Measurements from ENCODE around the gene CATSPERD. TPM values are rescaled to one million over a fixed set of nuclear protein-coding genes. Genes with fewer than 3 reads are reported as not detected.

The CATSPERD gene
- total RNA-seq, 3 donors from 2014 or later = not detected

DNA sequence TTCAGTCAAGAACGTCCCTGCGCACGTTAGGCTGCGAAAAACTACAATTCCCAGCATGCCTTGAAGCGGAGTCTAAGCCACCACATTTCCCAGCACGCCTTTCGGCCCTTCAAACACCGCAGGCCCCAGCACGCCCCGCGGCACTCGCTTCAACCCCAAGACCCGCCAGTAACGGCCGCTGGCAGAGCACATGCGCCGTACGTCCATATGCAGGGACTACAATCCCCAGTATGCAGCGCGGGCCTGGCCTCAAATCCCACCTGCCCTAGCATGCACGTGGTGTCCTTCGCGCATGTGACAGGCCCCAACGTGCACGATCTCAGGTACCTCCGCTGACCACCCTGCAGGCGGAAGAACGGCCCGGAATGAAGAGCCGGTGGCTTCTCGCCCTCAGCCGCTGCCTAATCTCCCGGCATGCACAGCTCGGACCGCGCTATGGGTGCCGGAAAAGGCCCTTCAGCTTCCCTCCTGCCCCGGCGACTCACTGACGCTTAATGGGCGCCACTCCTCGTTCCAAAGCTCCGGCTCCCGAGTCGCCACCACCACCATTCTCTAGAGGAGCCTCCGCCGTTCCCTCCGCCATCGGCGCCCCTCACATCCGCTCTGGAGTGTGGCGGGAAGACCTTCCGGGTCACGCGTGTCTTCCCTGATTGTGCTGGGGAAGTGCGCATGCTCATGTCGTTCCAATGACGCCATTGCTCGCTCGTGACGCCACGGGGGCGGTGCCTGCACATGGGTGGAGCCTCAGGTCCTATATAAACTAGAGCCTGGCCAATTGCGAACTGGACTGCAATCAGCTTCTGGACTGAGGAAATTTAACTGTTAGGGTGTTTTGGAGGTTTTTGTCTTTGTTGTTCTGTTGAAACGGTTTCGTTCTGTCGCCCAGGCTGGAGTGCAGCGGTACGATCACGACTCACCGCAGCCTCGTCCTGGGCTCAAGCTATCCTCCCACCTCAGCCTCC is 70.4 kb downstream of the CATSPERD start, which contains the start of gene DUS3L:
Gene DUS3L, minus strand, starts transcription at position 605 of the 962 bp plus-strand sequence. Its CDS starts 22 bp downstream, at position 583.
- Mint-ChIP-seq H3K36me3 (ENCODE audit: insufficient read depth) (peaks cover 31% of the 10 kb centered on the region), H3K4me3 (peak within 1 kb of the TSS; percentile 100), H3K9me3 (no peaks in the 10 kb centered on the region), H3K27me3 (ENCODE audit: low read depth) (peaks cover 1% of the 10 kb centered on the region), H3K4me1 (ENCODE audit: low read depth) (peaks cover 10% of the 10 kb centered on the region)
- ATAC-seq (peak; percentile 96), DNase-seq (peak; percentile 94)

DNA sequence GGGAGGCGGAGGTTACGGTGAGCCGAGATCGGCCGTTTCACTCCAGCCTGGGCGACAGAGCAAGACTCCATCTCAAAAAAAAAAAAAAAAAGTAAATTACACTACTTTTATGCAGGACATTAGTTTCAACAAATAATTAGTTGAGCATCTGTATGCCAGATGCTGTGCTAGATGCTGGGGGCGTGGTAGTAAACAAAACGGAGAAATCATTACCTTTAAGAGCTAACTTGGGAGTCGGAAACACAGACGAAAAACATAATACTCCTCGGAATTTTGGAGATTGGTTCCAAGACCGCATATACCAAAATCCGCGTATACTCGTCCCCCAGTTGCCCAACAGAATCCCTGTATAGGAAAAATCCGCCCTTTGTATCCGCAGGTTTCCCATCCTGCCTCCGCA is 71.8 kb downstream of the CATSPERD start:
- ATAC-seq = no peak
- Mint-ChIP-seq H3K4me1 (ENCODE audit: low read depth) (peaks cover 10% of the 10 kb centered on the region), H3K27me3 (ENCODE audit: low read depth) (peaks cover 3% of the 10 kb centered on the region), H3K4me3 (no peak overlapping the region), H3K9me3 (no peaks in the 10 kb centered on the region), H3K36me3 (ENCODE audit: insufficient read depth) (peaks cover 21% of the 10 kb centered on the region)
- DNase-seq = no peak

GRCh38 chr19:5793188-5793587 is 72.8 kb downstream of the CATSPERD start:
- Mint-ChIP-seq H3K4me1 (ENCODE audit: low read depth) (peaks cover 10% of the 10 kb centered on the region), H3K9me3 (no peaks in the 10 kb centered on the region), H3K4me3 (no peak overlapping the region), H3K36me3 (ENCODE audit: insufficient read depth) (peaks cover 18% of the 10 kb centered on the region), H3K27me3 (ENCODE audit: low read depth) (peaks cover 3% of the 10 kb centered on the region)
- no peak for DNase-seq
- no peak for ATAC-seq

DNA sequence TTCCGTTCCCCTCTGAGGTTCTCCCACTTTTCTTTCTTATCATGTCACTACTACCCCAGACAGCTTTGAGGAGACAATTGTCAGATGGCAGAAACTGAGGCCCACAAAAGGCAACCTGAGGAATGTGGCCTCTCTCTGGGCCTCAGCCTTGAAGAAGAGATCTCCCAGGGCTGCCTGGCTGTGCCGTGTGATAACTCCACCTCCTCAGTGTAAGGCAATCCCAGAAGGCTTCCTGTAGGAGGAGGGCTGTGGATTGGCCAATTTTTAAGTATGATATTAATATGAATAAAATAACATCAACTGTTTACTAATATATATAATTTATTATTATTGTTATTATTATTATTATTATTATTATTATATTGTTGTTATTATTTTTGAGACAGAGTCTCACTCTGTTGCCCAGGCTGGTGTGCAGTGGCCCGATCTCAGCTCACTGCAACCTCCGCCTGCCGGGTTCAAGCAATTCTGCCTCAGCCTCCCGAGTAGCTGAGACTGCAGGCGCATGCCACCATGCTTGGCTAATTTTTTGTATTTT is 75.0 kb downstream of the CATSPERD start:
- no peak overlapping the region for H3K4me3 Mint-ChIP-seq
- no peaks in the 10 kb centered on the region for H3K9me3 Mint-ChIP-seq
- no peak for ATAC-seq
- no peak for DNase-seq
- H3K36me3 Mint-ChIP-seq (ENCODE audit: insufficient read depth) = peaks cover 4% of the 10 kb centered on the region
- H3K27me3 Mint-ChIP-seq (ENCODE audit: low read depth) = peaks cover 18% of the 10 kb centered on the region
- peaks cover 5% of the 10 kb centered on the region for H3K4me1 Mint-ChIP-seq (ENCODE audit: low read depth)

GRCh38 chr19:5798244-5798643 is 77.8 kb downstream of the CATSPERD start:
- ATAC-seq = no peak
- no peaks in the 10 kb centered on the region for H3K36me3 Mint-ChIP-seq (ENCODE audit: insufficient read depth)

DNA sequence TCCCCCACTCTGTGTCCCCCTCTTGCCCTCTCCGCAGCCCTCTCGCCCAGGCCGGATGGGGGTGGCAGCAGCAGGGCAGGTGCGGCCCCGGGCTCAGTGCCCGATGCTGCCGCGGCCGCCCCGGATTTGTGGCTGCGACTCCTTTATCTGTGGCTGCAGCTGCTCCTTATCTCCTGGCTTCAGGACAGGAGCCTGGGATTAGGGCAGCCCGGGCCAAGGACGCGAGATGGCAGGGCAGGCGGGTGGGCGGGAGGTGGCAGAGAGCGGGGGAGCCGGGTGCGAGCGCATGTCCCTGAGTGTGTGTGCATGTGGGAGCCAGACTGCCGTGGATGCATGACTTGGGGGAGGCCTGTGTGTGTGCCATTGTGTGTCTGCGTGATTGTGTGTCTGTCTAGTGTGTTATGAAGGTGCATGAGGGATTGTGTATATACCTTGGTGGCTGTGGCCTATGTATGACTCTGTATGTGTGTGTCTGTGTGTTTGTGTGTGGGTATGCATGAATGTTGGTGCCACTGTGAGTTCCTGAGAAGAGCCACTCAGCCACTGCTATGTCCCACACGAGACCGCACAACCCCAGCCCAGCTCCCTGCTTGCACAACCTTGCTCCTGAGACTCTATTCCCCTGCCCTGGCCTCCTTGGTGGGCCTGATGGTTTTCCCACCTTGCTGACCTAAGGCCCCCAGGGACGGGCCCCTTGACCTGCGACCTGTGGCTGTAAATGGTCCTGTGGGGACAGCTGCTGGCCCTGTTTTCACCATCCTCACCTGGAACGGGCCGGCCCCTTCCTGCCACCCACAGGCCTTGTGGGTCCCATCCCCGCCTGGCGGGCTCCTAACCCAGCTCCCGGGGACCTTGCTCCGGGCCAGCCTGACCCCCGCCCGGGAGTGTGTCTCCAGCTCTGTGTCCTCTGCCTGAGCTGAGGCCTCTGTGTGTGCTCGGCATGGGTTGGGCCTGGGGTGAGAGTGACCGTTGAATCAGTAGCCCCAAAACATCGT is 79.1 kb downstream of the CATSPERD start:
- H3K9me3 Mint-ChIP-seq = no peaks in the 10 kb centered on the region

More at GRCh38 chr19:5798244-5798643, 77.8 kb downstream of the CATSPERD start:
- Mint-ChIP-seq H3K27me3 (ENCODE audit: low read depth) (peaks cover 29% of the 10 kb centered on the region), H3K4me1 (ENCODE audit: low read depth) (peaks cover 8% of the 10 kb centered on the region), H3K9me3 (no peaks in the 10 kb centered on the region), H3K4me3 (no peak overlapping the region)
- no peak for DNase-seq

DNA sequence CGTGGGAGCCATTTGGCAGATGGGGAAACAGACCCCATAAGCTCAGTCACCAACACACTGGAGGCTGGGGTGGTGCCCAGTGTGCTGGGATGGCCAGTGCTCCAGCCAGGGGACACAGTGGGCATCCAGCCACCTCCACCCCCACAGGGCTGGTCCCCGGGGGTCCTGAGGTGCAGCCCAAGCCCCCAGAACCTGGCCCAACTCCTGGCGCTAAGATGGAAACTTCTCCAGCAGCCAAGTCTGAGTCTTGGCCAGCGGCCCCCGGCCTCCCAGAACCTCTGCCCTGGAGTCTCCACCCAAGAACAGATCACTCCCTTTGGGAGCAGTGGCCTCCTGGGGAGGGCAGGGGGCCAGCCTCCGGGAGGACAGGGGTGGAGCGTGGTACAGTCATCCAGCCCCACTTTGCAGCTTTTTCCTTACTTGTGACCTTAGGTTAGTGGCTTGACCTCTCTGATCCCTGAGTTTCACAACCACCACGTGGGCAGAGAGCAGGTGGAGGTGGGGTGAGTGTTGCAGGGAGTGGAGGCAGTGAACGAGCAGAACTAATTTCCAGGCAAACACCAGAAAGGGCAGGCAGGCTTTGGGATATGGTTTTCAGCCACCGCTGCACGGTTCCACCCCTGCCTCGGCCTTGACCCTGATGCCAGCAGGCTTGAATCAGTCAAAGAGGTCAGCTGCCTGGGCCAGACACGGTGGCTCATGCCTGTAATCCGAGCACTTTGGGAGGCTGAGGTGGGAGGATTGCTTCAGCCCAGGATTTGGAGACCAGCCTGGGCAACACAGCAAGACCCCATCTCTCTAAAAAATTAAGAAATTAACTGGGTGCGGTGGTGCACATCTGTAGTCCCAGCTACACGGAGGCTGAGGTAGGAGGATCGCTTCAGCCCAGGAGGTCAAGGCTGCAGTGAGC is 80.2 kb downstream of the CATSPERD start:
- no peaks in the 10 kb centered on the region for H3K36me3 Mint-ChIP-seq (ENCODE audit: insufficient read depth)

More for the DNA sequence above, 79.1 kb downstream of the CATSPERD start:
- Mint-ChIP-seq H3K36me3 (ENCODE audit: insufficient read depth) (no peaks in the 10 kb centered on the region), H3K4me1 (ENCODE audit: low read depth) (peaks cover 20% of the 10 kb centered on the region), H3K4me3 (no peak overlapping the region), H3K27me3 (ENCODE audit: low read depth) (peaks cover 36% of the 10 kb centered on the region)
- no peak for ATAC-seq
- DNase-seq = no peak

DNA sequence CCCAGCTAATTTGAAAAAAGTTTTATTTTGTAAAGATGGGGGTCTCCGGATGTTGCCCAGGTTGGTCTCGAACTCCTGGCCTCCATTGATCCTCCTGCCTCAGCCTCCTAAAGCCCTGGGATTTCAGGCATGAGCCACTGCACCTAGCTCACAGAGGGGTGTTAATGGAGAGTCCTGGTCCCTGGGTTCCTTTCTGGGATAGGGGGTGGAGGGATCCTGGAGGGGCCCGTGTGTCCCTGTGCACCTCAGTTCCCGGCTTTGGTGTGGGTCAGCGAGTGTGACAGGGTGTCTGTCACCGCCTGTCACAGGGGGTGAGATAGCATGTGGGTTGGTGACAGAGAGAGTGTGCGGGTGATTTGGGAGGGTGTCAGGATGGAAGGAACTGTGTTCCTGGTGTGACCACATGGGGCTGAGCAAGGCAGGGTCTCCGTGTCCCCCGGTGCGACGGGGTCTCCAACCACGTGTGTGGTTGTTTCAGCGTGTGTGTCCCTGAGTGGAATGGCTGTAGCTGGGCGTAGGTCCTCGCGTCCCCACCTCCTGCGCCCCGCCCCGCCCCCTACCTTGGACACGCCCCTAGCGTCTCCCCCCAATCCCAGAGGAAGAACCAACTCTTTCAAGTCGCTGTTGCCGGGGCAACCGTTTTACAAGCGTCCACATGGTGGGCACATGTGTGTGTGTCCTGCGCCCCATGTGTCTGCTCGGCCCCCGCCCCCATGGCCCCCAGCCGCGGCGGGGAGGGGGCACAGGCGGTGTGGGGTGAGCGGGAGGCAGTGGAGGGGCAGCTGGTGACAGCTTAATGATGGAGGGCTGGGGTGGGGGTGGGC is 81.6 kb downstream of the CATSPERD start:
- Mint-ChIP-seq H3K4me1 (ENCODE audit: low read depth) (peaks cover 21% of the 10 kb centered on the region), H3K4me3 (no peak overlapping the region)

More for the DNA sequence above, 80.2 kb downstream of the CATSPERD start:
- no peak for DNase-seq
- ATAC-seq = no peak
- Mint-ChIP-seq H3K4me1 (ENCODE audit: low read depth) (peaks cover 21% of the 10 kb centered on the region), H3K9me3 (no peaks in the 10 kb centered on the region), H3K4me3 (no peak overlapping the region), H3K27me3 (ENCODE audit: low read depth) (peaks cover 38% of the 10 kb centered on the region)

GRCh38 chr19:5803441-5803751 is 83.0 kb downstream of the CATSPERD start:
- DNase-seq = no peak
- Mint-ChIP-seq H3K9me3 (no peaks in the 10 kb centered on the region), H3K27me3 (ENCODE audit: low read depth) (peaks cover 35% of the 10 kb centered on the region), H3K4me3 (peak overlapping the region; percentile 50), H3K4me1 (ENCODE audit: low read depth) (peaks cover 21% of the 10 kb centered on the region), H3K36me3 (ENCODE audit: insufficient read depth) (no peaks in the 10 kb centered on the region)
- ATAC-seq = no peak

More for the DNA sequence above, 81.6 kb downstream of the CATSPERD start:
- Mint-ChIP-seq H3K9me3 (no peaks in the 10 kb centered on the region), H3K27me3 (ENCODE audit: low read depth) (peaks cover 36% of the 10 kb centered on the region), H3K36me3 (ENCODE audit: insufficient read depth) (no peaks in the 10 kb centered on the region)
- DNase-seq (no peak), ATAC-seq (no peak)

DNA sequence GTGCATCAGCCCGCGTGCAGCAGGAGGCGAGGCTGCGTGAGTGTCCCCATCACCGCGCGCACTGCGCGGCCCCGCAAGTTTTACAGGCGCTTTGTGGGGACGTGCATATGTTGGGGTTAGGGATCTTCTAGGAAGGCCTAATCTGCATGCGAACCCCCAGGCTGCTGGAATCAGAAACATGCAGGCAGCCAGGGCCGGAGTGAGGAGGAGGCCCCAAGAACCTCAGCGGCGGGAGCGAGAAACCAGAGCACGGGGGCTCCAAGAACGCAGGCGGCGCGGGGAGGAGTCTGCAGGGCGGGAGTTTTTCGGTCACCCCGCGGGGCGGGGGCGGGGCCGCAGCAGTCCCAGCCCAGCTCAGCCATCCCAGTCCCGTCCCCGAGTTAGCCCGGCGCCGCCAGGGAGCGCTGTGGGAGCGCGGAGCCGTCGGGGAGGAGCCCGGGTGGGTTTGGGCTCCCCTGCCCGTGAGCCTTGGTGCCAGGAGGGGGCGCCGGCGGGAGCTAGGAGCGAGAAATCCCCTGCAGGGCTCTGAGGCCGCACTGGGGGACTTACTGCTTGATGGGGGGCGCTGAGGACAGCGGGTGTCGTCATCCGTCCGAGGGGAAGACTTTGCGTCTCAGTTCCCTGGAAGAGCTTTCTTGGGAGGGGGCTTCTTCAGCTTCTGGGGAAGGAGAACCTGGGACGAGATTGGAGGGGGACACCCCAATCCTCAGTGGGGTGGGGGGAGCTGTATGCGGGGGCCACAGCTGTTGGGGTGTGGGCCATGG is 83.5 kb downstream of the CATSPERD start:
- ATAC-seq = peak; percentile 94 to 97
- peak; percentile 90 for DNase-seq
- H3K9me3 Mint-ChIP-seq = no peaks in the 10 kb centered on the region

DNA sequence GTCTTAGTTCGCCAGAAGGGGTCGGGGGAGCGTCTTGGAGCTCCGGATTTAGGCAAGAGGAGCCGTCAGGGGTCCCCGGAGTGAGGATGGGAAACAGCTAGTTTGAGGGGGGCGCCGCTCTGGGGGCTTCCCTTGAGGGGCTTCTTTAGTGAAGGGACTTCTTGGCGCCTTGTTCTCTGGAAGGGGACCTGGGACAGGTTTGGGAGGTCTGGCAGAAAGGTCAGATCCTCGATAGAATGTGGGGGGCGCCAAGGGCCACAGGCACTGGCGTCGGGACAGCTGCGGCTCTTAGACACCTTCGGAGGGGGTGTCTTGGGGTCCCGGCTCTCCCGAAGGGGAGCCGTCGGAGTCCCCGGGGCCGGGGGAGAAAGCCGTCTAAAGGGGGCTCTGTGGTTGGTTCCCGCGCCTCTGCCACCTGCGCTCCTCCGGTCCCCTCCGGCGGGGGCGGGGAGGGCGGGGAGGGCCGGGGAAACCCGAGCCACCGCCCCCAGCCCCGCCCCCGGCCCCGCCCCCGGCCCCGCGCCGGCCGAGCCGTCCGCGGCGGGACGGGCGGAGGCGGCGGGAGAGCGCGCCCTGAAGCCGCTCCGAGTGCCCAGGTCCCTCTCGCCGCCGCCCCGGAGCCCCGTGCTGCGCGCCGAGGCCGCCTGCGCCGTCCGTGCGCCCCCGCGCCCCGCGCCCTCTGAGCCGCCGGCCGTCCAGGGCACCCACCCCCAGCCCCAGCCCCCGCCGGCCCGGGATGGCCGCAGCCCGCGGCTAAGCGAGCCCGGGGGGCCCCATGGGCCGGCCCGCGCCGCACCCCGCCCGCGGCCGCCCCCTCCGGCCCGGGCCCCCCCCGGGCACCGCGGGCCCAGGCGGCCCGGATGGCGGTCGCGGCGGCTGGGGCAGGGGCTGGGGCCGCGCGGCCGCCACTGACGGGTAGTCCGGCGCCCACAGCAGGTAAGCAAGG is 84.4 kb downstream of the CATSPERD start, which contains the start of gene NRTN:
Gene NRTN, plus strand, starts transcription at position 552 of the 946 bp plus-strand sequence. CDS start 19,099 bp downstream, outside the sequence.
- ATAC-seq = peak; percentile 6 to 22
- Mint-ChIP-seq H3K4me1 (ENCODE audit: low read depth) (peaks cover 21% of the 10 kb centered on the region), H3K36me3 (ENCODE audit: insufficient read depth) (no peaks in the 10 kb centered on the region), H3K4me3 (peak within 1 kb of the TSS; percentile 67), H3K27me3 (ENCODE audit: low read depth) (peaks cover 24% of the 10 kb centered on the region), H3K9me3 (no peaks in the 10 kb centered on the region)
- DNase-seq = peak; percentile 53

More for the DNA sequence above, 83.5 kb downstream of the CATSPERD start:
- Mint-ChIP-seq H3K36me3 (ENCODE audit: insufficient read depth) (no peaks in the 10 kb centered on the region), H3K4me3 (peak overlapping the region; percentile 67), H3K4me1 (ENCODE audit: low read depth) (peaks cover 21% of the 10 kb centered on the region), H3K27me3 (ENCODE audit: low read depth) (peaks cover 30% of the 10 kb centered on the region)

Data from activated T-cell treated with anti-CD3 and anti-CD28 coated beads, Interleukin-2, amount 50 U/mL, for 4 hours (primary cell).